Airway epithelial cell (primary cell): ENCODE measurements around the gene BTC. TPM values are rescaled to one million over a fixed set of nuclear protein-coding genes. Genes with fewer than 3 reads are reported as not detected.

Experiments used
- total RNA-seq: library from RNA; depleted of rRNA; stranded (reverse); fragments of >200 nt; gene quantifications from 2 replicates; pipeline ENCODE4 v1.2.3, GENCODE V29; 2015

Gene BTC, protein sequence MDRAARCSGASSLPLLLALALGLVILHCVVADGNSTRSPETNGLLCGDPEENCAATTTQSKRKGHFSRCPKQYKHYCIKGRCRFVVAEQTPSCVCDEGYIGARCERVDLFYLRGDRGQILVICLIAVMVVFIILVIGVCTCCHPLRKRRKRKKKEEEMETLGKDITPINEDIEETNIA
- total RNA-seq: 0.33 and 0.71 TPM in 2 replicates

GRCh38 chr4:74794382-74795010, at the start of gene BTC:
TSS of gene BTC (minus strand) at chr4:74794523. CDS start at chr4:74794325, 198 bp downstream.

Other genes starting within 250 kb of the BTC start
- gene PARM1, start 138.6 kb upstream of the BTC start, total RNA-seq: 0.07 TPM in 1 of 2 replicates, not detected in the other